Smooth muscle cell (in vitro differentiated cells): ENCODE results near the gene USP49. TPM values are rescaled to one million over a fixed set of nuclear protein-coding genes. Genes with fewer than 3 reads are reported as not detected.

Experiments
- DNase-seq: peaks from one replicate; lab custom pipeline; 2025; ENCODE audit not compliant: unreplicated experiment; lab: John Stamatoyannopoulos, UW
- H2AFZ ChIP-seq: fragments of 200-600 bp; sonication (generic); 2 replicates; pipeline ENCODE4 v1.6.0; 2016; ENCODE audit warnings: antibody characterized with exemption, low read depth, mild to moderate bottlenecking
- H3F3A ChIP-seq: fragments of 200-600 bp; sonication (generic); 2 replicates; pipeline ENCODE4 v1.6.0; 2017; ENCODE audit warnings: antibody characterized with exemption, low read depth
- H3K27ac ChIP-seq: fragments of 200-600 bp; sonication (generic); 2 replicates; pipeline ENCODE4 v1.5.1; 2016; ENCODE audit warnings: low read depth, mild to moderate bottlenecking
- H3K27me3 ChIP-seq: fragments of 200-600 bp; sonication (generic); 2 replicates; pipeline ENCODE4 v1.6.1; 2016; ENCODE audit warnings: low read depth, mild to moderate bottlenecking
- H3K36me3 ChIP-seq: fragments of 200-600 bp; sonication (generic); 2 replicates; pipeline ENCODE4 v1.5.1; 2016; ENCODE audit warnings: low read depth
- H3K4me1 ChIP-seq: fragments of 200-600 bp; sonication (generic); 2 replicates; pipeline ENCODE4 v1.5.1; 2016; ENCODE audit warnings: low read depth
- H3K4me2 ChIP-seq: fragments of 200-600 bp; sonication (generic); 2 replicates; pipeline ENCODE4 v1.6.0; 2016; ENCODE audit warnings: mild to moderate bottlenecking
- H3K4me3 ChIP-seq: fragments of 200-600 bp; sonication (generic); 2 replicates; pipeline ENCODE4 v1.5.1; 2016; ENCODE audit warnings: mild to moderate bottlenecking
- H3K79me2 ChIP-seq: fragments of 200-600 bp; sonication (generic); 2 replicates; pipeline ENCODE4 v1.6.0; 2016; ENCODE audit warnings: low read depth, mild to moderate bottlenecking
- H3K9ac ChIP-seq: fragments of 200-600 bp; sonication (generic); 2 replicates; pipeline ENCODE4 v1.6.0; 2016; ENCODE audit warnings: low read depth
- H3K9me3 ChIP-seq: fragments of 200-600 bp; sonication (generic); replicated peaks from 2 replicates; pipeline ENCODE4 v1.5.1; 2016; ENCODE audit warnings: low read depth
- H4K20me1 ChIP-seq: fragments of 200-600 bp; sonication (generic); 2 replicates; pipeline ENCODE4 v1.6.0; 2016; ENCODE audit warnings: low read depth
- WGBS: methylation state at CpG from one replicate; pipeline ENCODE4 v1.1.7; 2016; ENCODE audit warnings: low lambda C conversion rate; 5-methylcytosine and 5-hydroxymethylcytosine counted together
- polyA plus RNA-seq: library from polyadenylated mRNA; unstranded; fragments of >200 nt; fragmentation: Nextera tagmentation; extraction: Ambion mirVana; gene quantifications from 2 replicates; pipeline ENCODE4 v1.2.1, GENCODE V29; 2016
- total RNA-seq: library from RNA; depleted of rRNA; stranded (reverse); fragments of >200 nt; gene quantifications from 2 replicates; pipeline ENCODE4 v1.2.3, GENCODE V29; 2014
- TF ChIP-seq, protein P1 (sequence below): fragments of 200-600 bp; sonication (generic); IDR thresholded peaks from 2 replicates; pipeline ENCODE4 v1.5.1; 2017; ENCODE audit warnings: borderline replicate concordance, mild to moderate bottlenecking, antibody characterized with exemption; ENCODE audit not compliant: insufficient read depth, poor library complexity, severe bottlenecking

Gene USP49
- total and polyA plus RNA-seq, 2 experiments from 2014 or later = 1.9 to 5.2 TPM

DNA sequence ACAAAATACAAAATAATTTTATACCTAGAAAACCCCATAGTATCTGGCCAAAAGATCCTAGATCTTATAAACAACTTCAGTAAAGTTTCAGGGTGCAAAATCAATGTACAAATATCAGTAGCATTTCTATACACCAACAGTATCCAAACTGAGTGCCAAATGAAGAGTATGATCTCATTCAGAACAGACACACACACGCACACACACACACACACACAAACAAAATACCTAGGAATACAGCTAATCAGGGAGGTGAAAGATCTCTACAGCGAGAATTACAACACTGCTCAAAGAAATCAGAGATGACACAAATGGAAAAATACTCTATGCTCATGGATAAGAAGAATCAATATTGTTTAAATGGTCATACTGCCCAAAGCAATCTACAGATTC lies 58.5 kb downstream of the USP49 start:
- no peaks in the 10 kb centered on the region for H4K20me1 ChIP-seq
- H3K9me3 ChIP-seq = no peaks in the 10 kb centered on the region
- DNase-seq = no peak
- WGBS = 89% methylated on average over 2 of the region's 2 CpGs
- H3K36me3 ChIP-seq = no peaks in the 10 kb centered on the region
- no peak overlapping the region for H3K27ac ChIP-seq
- H3K79me2 ChIP-seq = no peaks in the 10 kb centered on the region
- no peak overlapping the region for H3K4me2 ChIP-seq
- H3K4me3 ChIP-seq = no peak overlapping the region
- H2AFZ ChIP-seq = no peak overlapping the region
- no peaks in the 10 kb centered on the region for H3F3A ChIP-seq
- no peaks in the 10 kb centered on the region for H3K4me1 ChIP-seq
- TF ChIP-seq, protein P1, sequence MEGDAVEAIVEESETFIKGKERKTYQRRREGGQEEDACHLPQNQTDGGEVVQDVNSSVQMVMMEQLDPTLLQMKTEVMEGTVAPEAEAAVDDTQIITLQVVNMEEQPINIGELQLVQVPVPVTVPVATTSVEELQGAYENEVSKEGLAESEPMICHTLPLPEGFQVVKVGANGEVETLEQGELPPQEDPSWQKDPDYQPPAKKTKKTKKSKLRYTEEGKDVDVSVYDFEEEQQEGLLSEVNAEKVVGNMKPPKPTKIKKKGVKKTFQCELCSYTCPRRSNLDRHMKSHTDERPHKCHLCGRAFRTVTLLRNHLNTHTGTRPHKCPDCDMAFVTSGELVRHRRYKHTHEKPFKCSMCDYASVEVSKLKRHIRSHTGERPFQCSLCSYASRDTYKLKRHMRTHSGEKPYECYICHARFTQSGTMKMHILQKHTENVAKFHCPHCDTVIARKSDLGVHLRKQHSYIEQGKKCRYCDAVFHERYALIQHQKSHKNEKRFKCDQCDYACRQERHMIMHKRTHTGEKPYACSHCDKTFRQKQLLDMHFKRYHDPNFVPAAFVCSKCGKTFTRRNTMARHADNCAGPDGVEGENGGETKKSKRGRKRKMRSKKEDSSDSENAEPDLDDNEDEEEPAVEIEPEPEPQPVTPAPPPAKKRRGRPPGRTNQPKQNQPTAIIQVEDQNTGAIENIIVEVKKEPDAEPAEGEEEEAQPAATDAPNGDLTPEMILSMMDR = no peak
- no peak overlapping the region for H3K9ac ChIP-seq
- H3K27me3 ChIP-seq = no peaks in the 10 kb centered on the region

DNA sequence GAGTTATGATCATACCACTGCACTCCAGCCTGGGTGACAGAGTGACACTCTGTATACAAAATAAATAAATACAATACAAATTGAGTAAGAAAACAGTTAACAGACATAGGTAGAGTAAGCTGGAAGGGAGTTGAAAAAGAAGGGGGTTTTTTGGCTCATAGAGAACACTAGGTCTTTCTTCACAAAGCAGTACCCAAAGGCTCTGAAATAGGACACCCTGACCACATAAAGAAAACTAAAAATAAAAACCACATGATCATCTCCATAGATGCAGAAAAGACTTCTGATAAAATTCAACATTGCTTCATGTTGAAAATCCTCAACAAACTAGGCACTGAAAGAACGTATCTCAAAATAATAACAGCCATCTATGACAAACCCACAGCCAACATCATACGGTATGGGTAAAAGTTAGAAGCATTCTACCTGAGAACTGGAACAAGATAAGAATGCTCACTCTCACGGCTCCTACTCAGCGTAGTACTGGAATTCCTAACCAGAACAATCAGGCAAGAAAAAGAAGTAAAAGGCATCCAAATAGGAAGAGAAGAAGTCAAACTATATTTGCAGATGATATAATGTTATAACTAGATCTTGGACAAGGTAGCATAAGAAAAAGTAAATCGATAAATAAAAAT lies 59.0 kb downstream of the USP49 start:
- Histone ChIP-seq H3K79me2 (no peaks in the 10 kb centered on the region), H3K36me3 (no peaks in the 10 kb centered on the region), H3K4me1 (no peaks in the 10 kb centered on the region), H3K27me3 (no peaks in the 10 kb centered on the region), H3K27ac (no peak overlapping the region), H3K4me3 (no peak overlapping the region), H3F3A (no peaks in the 10 kb centered on the region), H2AFZ (no peak overlapping the region), H3K9ac (no peak overlapping the region), H3K9me3 (no peaks in the 10 kb centered on the region), H3K4me2 (no peak overlapping the region), H4K20me1 (no peaks in the 10 kb centered on the region)
- WGBS = 95% methylated on average over 5 of the region's 5 CpGs
- TF ChIP-seq, protein P1 = no peak
- DNase-seq = no peak

DNA sequence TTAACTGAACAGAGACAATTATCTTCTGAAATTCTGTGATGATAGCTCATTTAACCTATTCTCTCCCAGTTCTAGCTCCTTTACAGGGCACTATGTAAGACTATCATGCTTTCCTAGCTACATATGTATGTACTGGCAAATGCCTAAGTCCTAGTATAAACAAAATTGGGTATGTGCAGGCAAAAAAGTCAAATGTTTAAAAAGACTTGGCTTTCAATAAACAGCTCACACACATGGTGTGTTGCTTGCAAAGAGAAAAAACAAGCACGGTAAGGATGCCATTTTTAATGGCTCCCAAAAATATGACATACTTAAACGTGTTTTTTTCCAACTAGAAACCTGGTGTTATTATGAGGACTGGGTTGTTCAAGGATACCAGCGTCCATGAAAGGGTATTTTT lies 62.9 kb downstream of the USP49 start:
- Histone ChIP-seq H3K4me3 (no peak overlapping the region), H3K27ac (no peak overlapping the region), H4K20me1 (no peaks in the 10 kb centered on the region), H3K4me2 (no peak overlapping the region), H2AFZ (no peak overlapping the region), H3F3A (no peaks in the 10 kb centered on the region), H3K79me2 (no peaks in the 10 kb centered on the region), H3K9me3 (no peaks in the 10 kb centered on the region), H3K27me3 (no peaks in the 10 kb centered on the region), H3K9ac (no peak overlapping the region), H3K36me3 (no peaks in the 10 kb centered on the region), H3K4me1 (no peaks in the 10 kb centered on the region)
- TF ChIP-seq, protein P1 = no peak
- no peak for DNase-seq
- WGBS = 72% methylated on average over 3 of the region's 3 CpGs
